PFSK-1 (cell line): ENCODE measurements around the gene SMAD4.

Experiments used
- POLR2AphosphoS5 ChIP-seq: IDR thresholded peaks from 2 replicates; pipeline ENCODE4 v1.6.1; 2012; ENCODE audit warnings: low read depth, mild to moderate bottlenecking, control low read depth, low read length, moderate library complexity
- SIN3A ChIP-seq: IDR thresholded peaks from 2 replicates; pipeline ENCODE4 v1.6.1; 2012; ENCODE audit warnings: mild to moderate bottlenecking, low read length, moderate library complexity, borderline replicate concordance; ENCODE audit not compliant: insufficient read depth
- TAF1 ChIP-seq: IDR thresholded peaks from 2 replicates; pipeline ENCODE4 v1.6.1; 2012; ENCODE audit warnings: low read length, control low read depth, borderline replicate concordance; ENCODE audit not compliant: insufficient read depth
- TF ChIP-seq, protein P1 (sequence below), 2 experiments: IDR thresholded peaks; 2 replicates each; pipeline versions ENCODE4 v1.6.1 to v1.8.0; 2011 to 2012; ENCODE audit warnings: low read depth in 2 of 2, low read length in 2 of 2, control low read depth in 1 of 2, inconsistent platforms in 1 of 2, mild to moderate bottlenecking in 1 of 2, moderate library complexity in 1 of 2; ENCODE audit not compliant: insufficient read depth in 1 of 2

DNA sequence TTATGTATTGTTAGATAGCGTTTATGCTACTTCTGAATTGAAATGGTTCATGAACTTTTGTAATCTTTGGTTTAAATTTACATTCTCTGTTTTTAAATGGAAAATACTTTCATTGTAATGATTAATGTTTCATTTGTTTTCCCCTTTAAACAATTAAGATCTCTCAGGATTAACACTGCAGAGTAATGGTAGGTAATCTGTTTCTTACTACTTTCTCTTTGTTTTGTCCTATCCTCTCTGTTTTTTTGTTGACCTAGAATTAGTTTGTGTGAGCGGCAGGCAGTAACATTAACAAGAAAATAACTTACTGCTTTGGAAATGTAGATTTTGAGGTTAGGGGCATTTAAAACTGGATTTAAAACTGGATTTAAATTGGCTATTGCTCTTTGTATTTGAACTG, 19.1 kb downstream of the SMAD4 start:
- TF ChIP-seq POLR2AphosphoS5 (no peak), TAF1 (no peak), SIN3A (no peak)
- TF ChIP-seq, protein P1, sequence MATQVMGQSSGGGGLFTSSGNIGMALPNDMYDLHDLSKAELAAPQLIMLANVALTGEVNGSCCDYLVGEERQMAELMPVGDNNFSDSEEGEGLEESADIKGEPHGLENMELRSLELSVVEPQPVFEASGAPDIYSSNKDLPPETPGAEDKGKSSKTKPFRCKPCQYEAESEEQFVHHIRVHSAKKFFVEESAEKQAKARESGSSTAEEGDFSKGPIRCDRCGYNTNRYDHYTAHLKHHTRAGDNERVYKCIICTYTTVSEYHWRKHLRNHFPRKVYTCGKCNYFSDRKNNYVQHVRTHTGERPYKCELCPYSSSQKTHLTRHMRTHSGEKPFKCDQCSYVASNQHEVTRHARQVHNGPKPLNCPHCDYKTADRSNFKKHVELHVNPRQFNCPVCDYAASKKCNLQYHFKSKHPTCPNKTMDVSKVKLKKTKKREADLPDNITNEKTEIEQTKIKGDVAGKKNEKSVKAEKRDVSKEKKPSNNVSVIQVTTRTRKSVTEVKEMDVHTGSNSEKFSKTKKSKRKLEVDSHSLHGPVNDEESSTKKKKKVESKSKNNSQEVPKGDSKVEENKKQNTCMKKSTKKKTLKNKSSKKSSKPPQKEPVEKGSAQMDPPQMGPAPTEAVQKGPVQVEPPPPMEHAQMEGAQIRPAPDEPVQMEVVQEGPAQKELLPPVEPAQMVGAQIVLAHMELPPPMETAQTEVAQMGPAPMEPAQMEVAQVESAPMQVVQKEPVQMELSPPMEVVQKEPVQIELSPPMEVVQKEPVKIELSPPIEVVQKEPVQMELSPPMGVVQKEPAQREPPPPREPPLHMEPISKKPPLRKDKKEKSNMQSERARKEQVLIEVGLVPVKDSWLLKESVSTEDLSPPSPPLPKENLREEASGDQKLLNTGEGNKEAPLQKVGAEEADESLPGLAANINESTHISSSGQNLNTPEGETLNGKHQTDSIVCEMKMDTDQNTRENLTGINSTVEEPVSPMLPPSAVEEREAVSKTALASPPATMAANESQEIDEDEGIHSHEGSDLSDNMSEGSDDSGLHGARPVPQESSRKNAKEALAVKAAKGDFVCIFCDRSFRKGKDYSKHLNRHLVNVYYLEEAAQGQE (IDR thresholded peaks at IDR 0.05; ENCODE audit: insufficient read depth in 1 of 2, low read depth in 2 of 2, low read length in 2 of 2): no peak
